Ramos (cell line): ENCODE results near the gene ZC3H11A.
"Not testable (repeated sequence)": the region's sequence is repeated elsewhere in the genome, so short reads cannot be mapped to it uniquely, and the experiment has no call there.

Experiments used
- in situ Hi-C: fragments of 300-500 bp; cut with MboI; formaldehyde crosslinking; loops from one replicate; pipeline ENCODE4 v1.14.3; 2022; ENCODE audit warnings: low sequenced_read_pairs; ENCODE audit not compliant: unreplicated experiment

ZC3H11A gene

GRCh38 chr1:203829247-203829646 is 33.8 kb downstream of the ZC3H11A start:
- in situ Hi-C loops, result not testable (repeated sequence)

- in situ Hi-C loops, result no loop called here
These were observed 40.1 kb downstream of the ZC3H11A start for GRCh38 chr1:203835476-203835875.

DNA sequence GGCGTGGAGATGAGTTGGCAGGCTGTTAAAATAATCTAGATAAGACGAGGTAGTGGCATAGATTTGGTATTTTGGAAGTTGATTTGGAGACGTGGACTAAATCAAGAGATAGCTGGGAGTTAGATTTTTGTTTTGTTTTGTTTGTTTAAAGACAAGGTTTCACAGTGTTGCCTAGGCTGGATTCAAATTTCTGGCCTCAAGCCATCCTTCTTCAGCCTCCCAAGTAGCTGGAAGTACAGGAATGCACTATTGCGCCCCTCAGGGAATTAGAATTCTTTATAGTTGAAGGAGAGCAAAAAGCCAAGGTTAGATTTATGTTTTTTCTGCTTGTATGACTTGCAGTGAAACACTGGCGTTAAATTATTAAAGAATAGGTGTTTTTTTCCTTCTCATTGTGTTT is 43.7 kb downstream of the ZC3H11A start:
- in situ Hi-C loops, result no loop called here

DNA sequence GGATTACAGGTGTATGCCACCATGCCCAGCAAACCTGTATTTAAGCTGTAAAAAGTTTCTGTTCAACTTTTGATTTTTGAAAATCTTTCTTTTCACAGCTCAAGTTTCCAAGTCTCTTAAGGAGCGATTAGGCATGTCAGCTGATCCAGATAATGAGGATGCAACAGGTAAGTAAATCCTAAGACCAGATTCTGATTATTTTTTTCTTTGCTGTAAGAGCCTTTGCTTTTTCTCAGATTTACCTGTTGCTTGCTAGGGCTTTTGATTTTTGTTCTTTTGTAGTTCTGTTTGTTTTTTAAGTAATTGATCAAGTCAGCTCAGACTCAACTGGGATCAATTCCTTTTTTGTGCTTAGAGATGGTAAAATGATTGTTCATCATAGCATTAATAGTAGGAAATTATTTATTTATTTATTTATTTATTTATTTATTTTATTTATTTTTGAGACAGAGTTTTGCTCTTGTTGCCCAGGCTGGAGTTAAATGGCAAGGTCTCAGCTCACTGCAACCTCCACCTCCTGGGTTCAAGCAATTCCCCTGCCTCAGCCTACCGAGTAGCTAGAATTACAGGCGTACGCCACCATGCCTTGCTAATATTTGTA is 44.9 kb downstream of the ZC3H11A start:
- in situ Hi-C loops, result no loop called here

DNA sequence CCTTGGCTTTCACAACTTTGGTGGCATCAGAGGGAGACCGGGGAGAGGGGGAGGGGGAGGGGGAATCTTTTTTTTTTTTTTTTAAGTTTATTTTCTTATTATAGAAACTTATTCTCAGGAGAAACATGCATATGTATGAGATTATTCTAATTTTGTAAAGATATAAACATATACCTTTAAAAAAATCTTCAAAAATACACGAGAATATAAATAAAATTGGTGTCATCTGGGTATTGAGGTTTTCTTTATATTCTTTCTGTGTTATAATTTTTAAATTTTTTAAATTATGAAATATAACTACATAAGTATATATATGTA is 47.1 kb downstream of the ZC3H11A start:
- in situ Hi-C loops, result no loop called here

DNA sequence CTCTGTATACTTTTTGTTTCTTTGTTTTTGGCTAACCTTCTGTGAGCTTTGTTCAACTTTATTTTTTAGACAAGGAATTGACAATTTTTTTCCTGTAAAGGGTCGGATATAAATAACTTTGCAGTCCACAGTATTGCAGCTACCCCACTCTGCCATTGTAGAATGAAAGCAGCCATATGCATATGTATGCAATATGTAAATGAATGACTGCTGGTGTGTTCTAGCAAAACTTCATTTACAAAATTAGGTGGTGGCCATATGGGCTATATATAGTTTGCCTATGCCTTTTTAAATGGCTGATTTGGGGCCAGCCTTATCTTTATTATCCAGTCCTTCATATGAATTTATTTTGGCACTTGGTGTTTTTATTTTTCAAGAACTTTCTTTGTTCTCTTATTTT is 48.0 kb downstream of the ZC3H11A start:
- in situ Hi-C loops, result no loop called here
